Left cardiac atrium (tissue), 4 donors: ENCODE results near the gene MSI2. TPM values are rescaled to one million over a fixed set of nuclear protein-coding genes. Genes with fewer than 3 reads are reported as not detected.
"Not testable (repeated sequence)": the region's sequence is repeated elsewhere in the genome, so short reads cannot be mapped to it uniquely, and the experiment has no call there.

Experiments used
- ATAC-seq, 2 donors: fragments of 200-7000 bp; cut with Tn5 transposase; one replicate each; pipeline ENCODE4 v1.9.1; 2020; ENCODE audit warnings: mild to moderate bottlenecking in 2 of 2, moderate library complexity in 2 of 2
- DNase-seq: peaks from one replicate; pipeline ENCODE4 v3.0.0-alpha.2; 2020
- intact Hi-C, 2 donors: fragments of 100-400 bp; cut with DNase I; formaldehyde crosslinking; loops; one replicate each; pipeline versions ENCODE4 v1.14.1 to v1.15.1; 2022 to 2023
- total RNA-seq, 2 donors: library from RNA; stranded (reverse); fragmentation: NEBNext Ultra II Directional; extraction: Animal tissue kit (Norgen Biotek cat#: 25700); gene quantifications; one replicate each; pipeline ENCODE4 v1.2.1, GENCODE V29; 2021
- donor health status: DM: no; HTN: yes; CAD: no.
- donor health status: DM: no; HTN: yes; CAD: no; lungs with severe emphysema.
- donor health status: DM: yes; HTN: yes; CAD: no.
- donor health status: Dilated cardiomyopathy.

Gene MSI2
- total RNA-seq, 2 donors from 2014 or later: 84.1 to 95.5 TPM

- ATAC-seq (no peak), DNase-seq (no peak)
- intact Hi-C loops: no loop called here
Observed at GRCh38 chr17:57493171-57493570, 236.8 kb downstream of the MSI2 start.

- intact Hi-C loops: no loop called here
- DNase-seq (no peak), ATAC-seq (no peak)
Observed at GRCh38 chr17:57493625-57494024, 237.3 kb downstream of the MSI2 start.

DNA sequence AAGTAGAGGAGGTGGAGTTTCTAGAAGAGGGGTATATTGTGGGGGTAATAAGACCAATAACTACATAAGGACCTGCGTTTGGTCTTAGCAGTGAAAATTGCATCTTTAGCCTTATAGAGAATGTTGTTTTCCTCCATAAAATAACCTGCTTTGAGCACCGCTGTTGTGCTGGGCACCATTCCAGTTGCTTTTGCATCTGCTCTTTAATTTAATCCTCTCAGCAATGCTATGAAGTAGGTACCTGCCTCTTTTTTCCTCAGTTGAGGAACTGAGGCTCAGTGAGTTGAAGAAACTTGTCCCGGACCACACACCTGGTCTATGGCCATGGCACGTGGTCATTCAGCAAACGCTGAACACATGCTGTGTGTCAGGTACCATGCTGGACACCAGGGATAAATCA lies 238.1 kb downstream of the MSI2 start:
- DNase-seq (no peak), ATAC-seq (no peak)
- intact Hi-C loops: no loop called here

DNA sequence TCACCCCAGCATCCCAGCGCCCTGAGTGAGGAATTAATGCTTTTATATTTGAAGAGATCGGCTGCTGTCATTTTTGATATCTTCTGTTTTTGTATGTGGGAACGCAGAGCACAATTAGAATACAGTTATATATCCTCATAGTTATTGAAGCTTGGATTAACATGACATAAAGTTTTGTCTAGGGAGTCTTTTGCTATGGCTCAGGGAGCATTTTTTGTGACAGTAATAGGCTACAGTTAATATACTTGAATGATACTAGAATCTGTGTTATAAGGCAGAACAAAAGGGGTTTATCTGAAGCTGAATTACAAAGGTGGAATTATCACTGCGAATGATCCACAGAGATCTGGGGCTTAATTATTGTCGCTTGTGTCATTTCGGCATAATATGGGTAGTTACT lies 239.4 kb downstream of the MSI2 start:
- no peak for ATAC-seq
- intact Hi-C loops: no loop called here
- DNase-seq: no peak

DNA sequence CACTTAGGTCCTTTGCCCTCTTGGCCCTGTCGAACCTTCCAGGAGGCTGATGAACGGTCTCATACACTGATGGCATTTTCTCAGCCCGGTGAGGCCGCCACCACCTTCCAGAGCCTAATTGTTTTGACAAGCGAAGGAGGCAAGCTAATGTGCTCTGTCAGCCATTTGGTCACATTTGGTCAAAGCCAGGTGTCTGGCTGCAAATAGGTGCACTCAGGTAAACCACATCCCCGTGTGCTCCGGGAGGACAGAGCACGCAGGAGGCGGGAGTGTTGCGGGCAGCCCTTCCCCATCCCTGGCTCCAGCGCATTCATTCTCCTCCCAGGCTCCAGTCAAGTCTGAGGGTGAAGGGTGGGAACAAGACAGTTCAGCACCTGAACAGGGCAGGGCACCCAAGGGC lies 240.1 kb downstream of the MSI2 start:
- DNase-seq (no peak), ATAC-seq (no peak)
- intact Hi-C loops: no loop called here

DNA sequence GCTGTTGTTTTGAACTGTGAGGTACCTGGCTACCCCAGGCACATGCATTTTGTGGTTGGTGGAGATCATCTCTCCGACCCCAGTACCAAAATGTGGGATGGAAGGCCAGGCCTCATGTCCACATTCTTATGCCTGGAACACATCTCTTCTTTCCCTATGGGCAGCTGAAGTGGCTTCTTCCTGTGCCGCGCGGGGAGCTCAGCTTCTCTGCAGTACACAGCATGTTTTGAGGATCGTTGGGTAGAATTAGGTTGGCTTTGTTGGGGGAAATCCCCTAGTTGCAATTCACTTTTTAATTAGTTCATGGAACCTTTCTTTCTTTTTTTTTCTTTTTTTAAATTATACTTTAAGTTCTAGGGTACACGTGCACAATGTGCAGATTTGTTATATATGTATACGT lies 242.1 kb downstream of the MSI2 start:
- DNase-seq: no peak
- intact Hi-C loops: no loop called here
- ATAC-seq: no peak

- DNase-seq, ATAC-seq, intact Hi-C loops: not testable (repeated sequence)
Observed at GRCh38 chr17:57499221-57499620, 242.9 kb downstream of the MSI2 start.

DNA sequence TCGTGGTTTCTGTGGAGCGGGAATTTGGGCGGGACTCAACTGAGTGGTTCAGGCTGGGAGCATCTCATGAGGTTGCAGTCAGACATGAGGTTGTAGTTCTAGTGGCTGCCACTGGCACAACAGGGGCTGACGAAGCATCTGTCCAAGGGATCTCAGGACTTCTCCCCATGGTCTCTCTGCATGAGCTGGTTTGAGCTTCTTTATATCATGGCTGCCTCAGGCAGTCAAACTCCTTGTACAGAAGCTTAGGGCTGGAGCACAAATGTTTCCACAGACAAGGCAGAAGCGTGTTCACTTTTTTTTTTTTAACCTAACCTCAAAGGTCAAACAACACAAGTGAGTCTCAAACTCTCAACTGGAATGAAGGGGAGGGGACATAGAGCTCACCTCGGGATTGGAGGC lies 243.3 kb downstream of the MSI2 start:
- ATAC-seq (no peak), DNase-seq (no peak)
- intact Hi-C loops: no loop called here

- DNase-seq: no peak
- intact Hi-C loops: no loop called here
Observed at GRCh38 chr17:57501016-57501415, 244.7 kb downstream of the MSI2 start.

GRCh38 chr17:57502022-57502421 lies 245.7 kb downstream of the MSI2 start:
- intact Hi-C loops: no loop called here
- ATAC-seq (no peak), DNase-seq (no peak)

More at GRCh38 chr17:57501016-57501415, 244.7 kb downstream of the MSI2 start:
- no peak for ATAC-seq

DNA sequence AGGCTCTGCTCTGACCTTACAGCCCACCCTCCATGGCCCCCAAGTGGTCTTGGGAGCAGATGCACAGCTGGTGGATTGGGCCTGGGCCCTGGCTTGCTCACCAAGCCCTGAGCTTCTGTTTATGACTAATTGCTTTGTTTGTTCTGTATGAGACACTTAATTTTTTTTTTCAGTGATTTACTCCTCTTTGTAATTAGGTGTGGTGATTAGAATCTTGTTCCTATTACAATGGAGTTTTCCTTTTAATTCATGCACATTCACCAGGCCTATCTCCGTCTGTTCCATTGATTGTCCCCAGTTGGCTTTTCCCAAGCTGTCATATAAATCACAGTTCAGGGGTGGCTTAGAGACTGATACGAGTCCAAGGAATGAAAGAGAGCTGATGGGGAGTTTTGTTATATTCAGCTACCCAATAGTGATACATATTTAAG lies 246.5 kb downstream of the MSI2 start:
- intact Hi-C loops: no loop called here
- DNase-seq: no peak
- ATAC-seq: no peak

DNA sequence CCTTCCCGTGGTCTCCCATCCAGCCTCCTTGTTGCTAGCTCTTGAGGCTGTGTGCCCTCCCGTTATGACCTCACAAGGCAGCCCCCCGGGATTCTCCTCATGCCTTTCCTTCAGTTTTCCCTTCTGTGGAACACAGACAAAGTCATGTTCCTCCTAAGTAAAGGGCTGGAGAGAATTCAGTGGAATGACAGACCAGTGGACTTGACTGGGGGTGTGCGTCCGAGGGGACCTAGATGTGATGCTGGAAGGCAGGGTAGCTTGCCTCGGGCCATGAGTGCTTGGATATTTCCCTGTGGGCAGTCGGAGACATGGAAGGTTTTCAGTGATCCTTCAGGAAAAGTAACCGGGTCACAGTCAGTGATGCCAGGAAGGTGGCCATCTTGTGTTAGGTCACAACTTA lies 247.9 kb downstream of the MSI2 start:
- no peak for ATAC-seq
- DNase-seq: no peak
- intact Hi-C loops: no loop called here

GRCh38 chr17:57505841-57506773 lies 249.8 kb downstream of the MSI2 start:
- DNase-seq (no peak), ATAC-seq (peak; percentile 5 to 18)
- intact Hi-C loops: no loop called here

- ATAC-seq (no peak), DNase-seq (no peak)
- intact Hi-C loops: no loop called here
Observed at GRCh38 chr17:57506774-57507127, 250.4 kb downstream of the MSI2 start.

- ATAC-seq (peak in 1 of 2 donors; percentile 10), DNase-seq (no peak)
- intact Hi-C loops: no loop called here
Observed at GRCh38 chr17:57507828-57508227, 251.5 kb downstream of the MSI2 start.

GRCh38 chr17:57508671-57509070 lies 252.3 kb downstream of the MSI2 start:
- ATAC-seq (no peak), DNase-seq (no peak)
- intact Hi-C loops: no loop called here

DNA sequence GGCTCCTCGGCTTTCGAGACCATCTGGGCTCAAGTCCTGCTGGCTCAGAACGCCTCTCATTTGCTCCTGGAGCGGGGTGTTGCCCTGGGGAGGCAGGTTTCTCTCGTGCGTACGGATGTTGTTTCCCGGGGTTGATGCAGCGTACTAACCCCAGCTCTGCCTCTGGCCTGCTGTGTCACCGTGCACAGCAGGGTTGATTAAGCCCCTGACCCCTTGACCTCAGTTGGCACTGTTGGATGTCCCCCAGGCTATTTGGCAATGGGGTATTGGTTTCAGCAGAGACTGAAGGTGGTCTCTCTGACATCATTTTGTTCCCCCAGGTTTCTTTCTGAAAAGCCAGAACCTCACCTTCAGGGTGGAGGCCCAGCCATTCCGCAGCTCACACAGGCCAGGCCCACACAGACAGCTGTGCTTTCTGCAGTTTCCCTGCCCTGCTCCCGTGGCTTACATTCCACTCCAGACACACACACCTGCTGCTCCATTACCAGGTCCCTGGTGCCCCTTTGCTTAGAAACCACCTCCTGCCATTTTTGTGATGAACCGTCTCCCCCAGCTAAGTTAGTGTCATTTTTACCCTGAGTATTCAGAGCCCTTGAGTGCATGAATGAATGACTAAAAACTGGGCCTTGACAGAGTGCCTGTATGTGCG lies 255.3 kb downstream of the MSI2 start:
- ATAC-seq: no peak

DNA sequence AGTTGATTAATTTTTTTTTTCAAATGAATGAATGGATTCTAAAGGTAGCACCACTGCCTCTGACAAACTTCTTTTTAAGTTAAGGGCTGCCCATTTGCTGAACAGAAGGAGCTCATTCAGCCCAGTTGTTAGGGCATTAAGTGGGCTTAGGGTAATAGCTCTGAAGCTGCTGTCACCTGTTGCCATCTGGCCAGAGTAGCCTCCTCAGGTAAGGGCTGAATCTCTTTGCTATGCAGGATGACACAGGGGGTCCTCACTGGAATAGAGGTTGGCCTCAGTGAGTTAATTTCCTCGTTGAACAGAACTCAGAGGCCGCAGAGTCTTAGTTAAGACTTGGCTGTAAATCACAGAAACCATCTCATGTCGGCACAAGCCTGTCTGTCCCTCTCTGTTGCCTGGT lies 255.9 kb downstream of the MSI2 start:
- ATAC-seq (no peak), DNase-seq (no peak)
- intact Hi-C loops: no loop called here

More for the DNA sequence above, 255.3 kb downstream of the MSI2 start:
- no peak for DNase-seq
- intact Hi-C loops: no loop called here

DNA sequence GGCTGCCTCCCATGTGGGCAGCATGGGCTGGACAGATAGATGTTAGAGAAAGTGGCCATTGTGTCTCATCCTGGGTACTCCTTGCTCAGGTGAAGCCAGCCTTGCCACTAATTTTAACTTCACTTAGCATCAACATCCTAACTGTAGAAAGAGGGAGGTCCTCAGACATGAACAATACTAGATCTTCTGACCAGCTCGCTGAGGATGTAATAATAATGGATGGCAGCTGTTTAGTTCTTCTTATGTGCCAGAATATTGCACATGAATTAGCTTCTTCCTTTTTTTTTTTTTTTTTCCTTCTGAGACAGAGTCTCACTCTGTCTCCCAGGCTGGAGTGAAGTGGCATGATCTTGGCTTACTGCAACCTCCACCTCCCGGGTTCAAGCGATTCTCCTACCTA lies 256.4 kb downstream of the MSI2 start:
- no peak for ATAC-seq
- intact Hi-C loops: no loop called here

GRCh38 chr17:57513569-57513968 lies 257.2 kb downstream of the MSI2 start:
- no peak for DNase-seq
- ATAC-seq: no peak
- intact Hi-C loops: no loop called here

More for the DNA sequence above, 256.4 kb downstream of the MSI2 start:
- no peak for DNase-seq

- no peak for DNase-seq
- no peak for ATAC-seq
- intact Hi-C loops: no loop called here
Observed at GRCh38 chr17:57514614-57515013, 258.3 kb downstream of the MSI2 start.
